Activated naive CD4-positive, alpha-beta T cell treated with anti-CD3 and anti-CD28 coated beads for 36 hours (primary cell): ENCODE results near the gene KAT14. TPM values are rescaled to one million over a fixed set of nuclear protein-coding genes. Genes with fewer than 3 reads are reported as not detected.
"Not testable (repeated sequence)": the region's sequence is repeated elsewhere in the genome, so short reads cannot be mapped to it uniquely, and the experiment has no call there.

Source experiments
- CTCF ChIA-PET: fragments of 350-600 bp; sonication (Branson Sonifier 250); formaldehyde crosslinking; loops from one replicate; lab custom pipeline; 2021; ENCODE audit warnings: antibody characterized with exemption; lab: Charles Lee
- DNase-seq: peaks from one replicate; pipeline ENCODE4 v3.0.0-alpha.2; 2020
- H3K27ac Mint-ChIP-seq: one replicate; pipeline ENCODE4 v1.8.0; 2021; ENCODE audit warnings: mild to moderate bottlenecking, mixed read lengths
- H3K27me3 Mint-ChIP-seq: one replicate; pipeline ENCODE4 v1.8.0; 2021; ENCODE audit warnings: low read depth, mixed read lengths
- H3K36me3 Mint-ChIP-seq: one replicate; pipeline ENCODE4 v1.8.0; 2021; ENCODE audit warnings: low read depth, mixed read lengths
- H3K4me1 Mint-ChIP-seq: one replicate; pipeline ENCODE4 v1.8.0; 2021; ENCODE audit warnings: low read depth, mixed read lengths
- H3K4me3 Mint-ChIP-seq: one replicate; pipeline ENCODE4 v1.8.0; 2021; ENCODE audit warnings: mild to moderate bottlenecking, moderate library complexity, mixed read lengths
- H3K9me3 Mint-ChIP-seq: one replicate; pipeline ENCODE4 v1.8.0; 2021; ENCODE audit warnings: mixed read lengths
- intact Hi-C: fragments of 100-400 bp; cut with micrococcal nuclease; formaldehyde crosslinking; loops from one replicate; pipeline ENCODE4 v1.15.1; 2023
- total RNA-seq, 2 experiments: library from RNA; stranded (reverse); gene quantifications; one replicate each; pipeline ENCODE4 v1.2.3, GENCODE V29; 2021

The KAT14 gene
- total RNA-seq: 10 to 100 TPM; 10.3 to 12.9 TPM

GRCh38 chr20:18137412-18138265 lies at the start of gene KAT14, which contains the start of gene PET117:
Gene KAT14 (plus strand): TSS chr20:18137863. CDS start chr20:18142661, 4,798 bp downstream.
Gene PET117 (plus strand): TSS chr20:18137863. CDS start chr20:18137956, 93 bp downstream.
- Mint-ChIP-seq H3K27me3 (no peaks in the 10 kb centered on the region), H3K9me3 (no peaks in the 10 kb centered on the region), H3K27ac (peak within 1 kb of the TSS; percentile 77), H3K4me3 (peak within 1 kb of the TSS; percentile 75), H3K36me3 (peaks cover 13% of the 10 kb centered on the region), H3K4me1 (peaks cover 30% of the 10 kb centered on the region)
- CTCF ChIA-PET: interaction anchor here (0.6 to 1.3 kb wide), 2 partner anchors 9 to 201 kb away, joined by 3 to 6 read pairs; no protein-coding TSS in a partner anchor
- DNase-seq: peak; percentile 91
- intact Hi-C loops: loop anchor here (1.0 to 10.0 kb wide), 11 partner anchors 139 to 1877 kb away; partner anchors contain the start of genes DZANK1, KIF16B, NAA20 and POLR3F

- H3K4me3 Mint-ChIP-seq, DNase-seq, H3K4me1 Mint-ChIP-seq, CTCF ChIA-PET, H3K9me3 Mint-ChIP-seq, H3K36me3 Mint-ChIP-seq, intact Hi-C loops, H3K27me3 Mint-ChIP-seq, H3K27ac Mint-ChIP-seq: not testable (repeated sequence)
These were observed 49.4 kb upstream of the KAT14 start for GRCh38 chr20:18088298-18088697.

GRCh38 chr20:18088841-18089240 lies 48.8 kb upstream of the KAT14 start:
- intact Hi-C loops, H3K27me3 Mint-ChIP-seq, H3K4me1 Mint-ChIP-seq, H3K36me3 Mint-ChIP-seq, H3K27ac Mint-ChIP-seq, H3K9me3 Mint-ChIP-seq, CTCF ChIA-PET, H3K4me3 Mint-ChIP-seq, DNase-seq: not testable (repeated sequence)

GRCh38 chr20:18090044-18090443 lies 47.6 kb upstream of the KAT14 start:
- Mint-ChIP-seq H3K4me1 (no peaks in the 10 kb centered on the region), H3K36me3 (no peaks in the 10 kb centered on the region), H3K27ac (no peak overlapping the region), H3K27me3 (no peaks in the 10 kb centered on the region), H3K9me3 (no peaks in the 10 kb centered on the region), H3K4me3 (no peak overlapping the region)
- CTCF ChIA-PET: no interaction called here
- DNase-seq: no peak
- intact Hi-C loops: no loop called here

GRCh38 chr20:18090477-18090876 lies 47.2 kb upstream of the KAT14 start:
- Mint-ChIP-seq H3K4me3 (no peak overlapping the region), H3K9me3 (no peaks in the 10 kb centered on the region), H3K27ac (no peak overlapping the region), H3K4me1 (no peaks in the 10 kb centered on the region), H3K27me3 (no peaks in the 10 kb centered on the region), H3K36me3 (no peaks in the 10 kb centered on the region)
- no peak for DNase-seq
- CTCF ChIA-PET: no interaction called here
- intact Hi-C loops: no loop called here

GRCh38 chr20:18091623-18092022 lies 46.0 kb upstream of the KAT14 start:
- Mint-ChIP-seq H3K36me3 (no peaks in the 10 kb centered on the region), H3K27ac (no peak overlapping the region), H3K4me1 (no peaks in the 10 kb centered on the region), H3K9me3 (no peaks in the 10 kb centered on the region), H3K27me3 (no peaks in the 10 kb centered on the region), H3K4me3 (no peak overlapping the region)
- CTCF ChIA-PET: no interaction called here
- intact Hi-C loops: no loop called here
- no peak for DNase-seq

GRCh38 chr20:18092890-18093289 lies 44.8 kb upstream of the KAT14 start:
- intact Hi-C loops: no loop called here
- H3K36me3 Mint-ChIP-seq: no peaks in the 10 kb centered on the region

GRCh38 chr20:18093388-18093787 lies 44.3 kb upstream of the KAT14 start:
- CTCF ChIA-PET: no interaction called here
- Mint-ChIP-seq H3K27me3 (no peaks in the 10 kb centered on the region), H3K27ac (no peak overlapping the region), H3K4me3 (no peak overlapping the region), H3K36me3 (no peaks in the 10 kb centered on the region), H3K4me1 (no peaks in the 10 kb centered on the region), H3K9me3 (no peaks in the 10 kb centered on the region)
- no peak for DNase-seq
- intact Hi-C loops: no loop called here

More at GRCh38 chr20:18092890-18093289, 44.8 kb upstream of the KAT14 start:
- CTCF ChIA-PET: no interaction called here
- DNase-seq: no peak
- H3K4me3 Mint-ChIP-seq: no peak overlapping the region
- H3K9me3 Mint-ChIP-seq: no peaks in the 10 kb centered on the region
- H3K27ac Mint-ChIP-seq: no peak overlapping the region
- no peaks in the 10 kb centered on the region for H3K27me3 Mint-ChIP-seq
- no peaks in the 10 kb centered on the region for H3K4me1 Mint-ChIP-seq

- no peak for DNase-seq
- no peaks in the 10 kb centered on the region for H3K9me3 Mint-ChIP-seq
- no peak overlapping the region for H3K4me3 Mint-ChIP-seq
- intact Hi-C loops: no loop called here
- no peak overlapping the region for H3K27ac Mint-ChIP-seq
- H3K27me3 Mint-ChIP-seq: no peaks in the 10 kb centered on the region
- no peaks in the 10 kb centered on the region for H3K36me3 Mint-ChIP-seq
- no peaks in the 10 kb centered on the region for H3K4me1 Mint-ChIP-seq
- CTCF ChIA-PET: no interaction called here
These were observed 43.5 kb upstream of the KAT14 start for GRCh38 chr20:18094191-18094590.

GRCh38 chr20:18100569-18100968 lies 37.1 kb upstream of the KAT14 start:
- H3K27ac Mint-ChIP-seq, DNase-seq, H3K36me3 Mint-ChIP-seq, H3K4me3 Mint-ChIP-seq, CTCF ChIA-PET, intact Hi-C loops, H3K4me1 Mint-ChIP-seq, H3K27me3 Mint-ChIP-seq, H3K9me3 Mint-ChIP-seq: not testable (repeated sequence)

- H3K4me3 Mint-ChIP-seq: no peak overlapping the region
- intact Hi-C loops: no loop called here
- CTCF ChIA-PET: no interaction called here
- peaks cover 5% of the 10 kb centered on the region for H3K27me3 Mint-ChIP-seq
- H3K36me3 Mint-ChIP-seq: no peaks in the 10 kb centered on the region
- H3K27ac Mint-ChIP-seq: no peak overlapping the region
- no peaks in the 10 kb centered on the region for H3K4me1 Mint-ChIP-seq
- no peak for DNase-seq
- H3K9me3 Mint-ChIP-seq: no peaks in the 10 kb centered on the region
These were observed 36.4 kb upstream of the KAT14 start for GRCh38 chr20:18101125-18101810.

GRCh38 chr20:18103497-18103896 lies 34.2 kb upstream of the KAT14 start:
- no peak for DNase-seq
- Mint-ChIP-seq H3K9me3 (peaks cover 1% of the 10 kb centered on the region), H3K27ac (no peak overlapping the region), H3K4me3 (no peak overlapping the region), H3K27me3 (peaks cover 5% of the 10 kb centered on the region), H3K36me3 (no peaks in the 10 kb centered on the region), H3K4me1 (no peaks in the 10 kb centered on the region)
- intact Hi-C loops: no loop called here
- CTCF ChIA-PET: interaction anchor here (0.7 kb wide), 1 partner anchor 801 kb away, joined by 3 read pairs; no protein-coding TSS in a partner anchor
